Suppressor macrophage treated with lipopolysaccharide for 1 hour (primary cell): ENCODE results near the gene CXXC5.

ENCODE experiments used
- DNase-seq, 3 donors: peaks; one replicate each; pipeline ENCODE4 v3.0.0-alpha.2; 2020 to 2022

The CXXC5 gene

DNA sequence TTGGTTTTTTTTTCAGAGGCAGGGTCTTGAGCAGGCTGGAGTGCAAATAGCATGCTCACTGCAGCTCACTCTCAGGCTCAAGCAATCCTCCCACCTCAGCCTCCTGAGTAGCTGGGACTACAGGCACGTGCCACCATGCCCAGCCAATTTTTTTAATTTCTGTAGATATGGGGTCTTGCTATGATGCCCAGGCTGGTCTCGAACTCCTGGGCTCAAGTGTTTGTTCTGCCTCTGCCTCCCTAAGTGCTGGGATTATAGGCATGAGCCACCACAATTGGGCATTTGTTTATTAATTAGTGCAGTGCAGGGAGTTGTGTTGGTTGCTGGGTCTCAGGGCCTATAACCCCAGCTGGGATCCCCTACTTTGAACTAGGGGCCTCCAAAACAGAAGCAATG, 47.0 kb downstream of the CXXC5 start:
- no peak for DNase-seq

DNA sequence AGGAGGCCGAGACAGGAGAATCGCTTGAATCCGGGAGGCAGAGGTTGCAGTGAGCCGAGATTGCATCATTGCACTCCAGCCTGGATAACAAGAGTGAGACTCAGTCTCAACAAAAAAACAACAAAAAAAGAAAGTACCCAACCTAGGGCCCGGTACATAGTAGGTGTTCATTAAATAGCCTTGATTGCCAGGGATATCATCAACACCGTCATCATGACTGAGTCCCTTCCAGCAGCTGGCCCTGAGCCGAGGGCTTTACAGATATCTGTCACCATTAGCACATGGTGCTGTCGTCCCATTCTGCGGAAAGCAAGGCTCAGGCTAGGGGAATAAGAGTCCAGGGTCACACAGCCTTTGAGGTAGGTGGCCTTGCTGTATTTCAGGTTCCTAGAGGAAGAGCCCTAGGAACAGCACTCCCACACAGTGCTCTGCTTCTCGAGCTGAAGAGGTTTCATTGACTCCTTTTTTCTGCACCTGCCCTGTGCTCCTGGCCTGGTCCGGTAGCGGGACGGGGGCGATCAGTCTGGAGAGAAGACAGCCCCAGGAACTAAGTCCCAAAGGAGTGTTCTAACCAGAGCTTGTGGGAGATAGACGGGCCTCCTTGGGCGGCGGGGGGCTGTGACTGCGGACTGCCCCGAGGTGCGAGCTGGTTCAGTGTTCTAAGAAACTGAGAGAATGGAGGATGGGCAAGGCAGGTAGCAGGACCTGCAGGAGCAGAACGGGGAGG, 48.2 kb downstream of the CXXC5 start:
- no peak for DNase-seq

GRCh38 chr5:139696894-139697658, 48.9 kb downstream of the CXXC5 start:
- DNase-seq, result peak; percentile 65 to 82 (median 66)

- DNase-seq, result peak in 2 of 3 donors; percentile 52
Observed at GRCh38 chr5:139698490-139699146, 50.5 kb downstream of the CXXC5 start.

- DNase-seq, result no peak
Observed at GRCh38 chr5:139699351-139699750, 51.2 kb downstream of the CXXC5 start.

DNA sequence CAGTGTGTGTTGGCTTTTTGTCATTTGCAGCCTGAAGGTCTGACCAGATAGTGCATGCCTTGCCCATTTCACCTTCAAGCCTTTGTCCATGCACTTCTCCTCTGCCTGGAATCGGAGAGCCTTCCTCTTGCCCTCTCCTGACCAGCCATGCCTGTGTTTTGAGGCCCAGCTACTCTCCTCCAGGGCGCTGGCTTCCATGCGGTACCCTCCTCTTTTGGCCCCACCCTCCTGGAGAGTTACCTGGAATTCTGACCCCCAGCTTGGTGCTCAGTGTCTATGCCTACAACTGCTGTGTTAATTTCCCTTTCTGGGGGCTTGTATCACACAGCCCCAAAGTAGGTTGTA, 52.5 kb downstream of the CXXC5 start:
- DNase-seq, result no peak

GRCh38 chr5:139701056-139701741, 53.0 kb downstream of the CXXC5 start:
- DNase-seq, result peak; percentile 39 to 61 (median 44)

DNA sequence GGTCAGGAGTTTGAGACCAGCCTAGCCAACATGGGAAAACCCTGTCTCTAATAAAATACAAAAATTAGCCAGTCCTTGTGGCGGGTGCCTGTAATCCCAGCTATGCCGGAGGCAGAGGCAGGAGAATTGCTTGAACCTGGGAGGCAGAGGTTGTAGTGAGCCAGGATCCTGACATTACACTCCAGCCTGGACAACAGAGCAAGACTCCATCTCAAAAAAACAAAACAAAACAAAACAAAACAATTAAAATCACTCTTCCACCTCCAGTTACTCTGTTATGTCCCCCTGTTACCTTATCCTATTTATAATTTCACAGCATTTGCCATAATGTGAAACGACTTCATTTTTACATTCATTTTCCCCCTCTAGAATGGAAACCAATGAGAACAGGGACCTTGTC, 54.4 kb downstream of the CXXC5 start:
- no peak for DNase-seq

DNA sequence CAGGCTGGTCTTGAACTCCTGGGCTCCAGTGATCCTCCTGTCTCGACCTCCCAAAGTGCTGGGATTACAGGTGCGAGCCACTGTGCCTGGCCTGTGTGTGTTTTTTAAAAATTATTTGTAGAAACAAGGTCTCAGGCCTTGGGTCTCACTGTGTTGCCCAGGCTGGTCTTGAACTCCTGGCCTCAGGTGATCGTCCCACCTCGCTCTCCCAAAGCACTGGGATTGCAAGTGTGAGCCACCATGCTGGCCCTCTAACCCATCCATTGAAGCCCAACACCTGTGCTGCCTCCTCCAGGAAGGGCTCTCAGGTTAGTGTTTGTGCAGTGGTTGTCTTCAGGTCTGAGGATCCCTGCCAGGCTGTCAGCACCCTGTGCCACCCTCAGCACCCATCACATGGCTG, 56.6 kb downstream of the CXXC5 start:
- no peak for DNase-seq

GRCh38 chr5:139705191-139705590, 57.0 kb downstream of the CXXC5 start:
- DNase-seq, result no peak

DNA sequence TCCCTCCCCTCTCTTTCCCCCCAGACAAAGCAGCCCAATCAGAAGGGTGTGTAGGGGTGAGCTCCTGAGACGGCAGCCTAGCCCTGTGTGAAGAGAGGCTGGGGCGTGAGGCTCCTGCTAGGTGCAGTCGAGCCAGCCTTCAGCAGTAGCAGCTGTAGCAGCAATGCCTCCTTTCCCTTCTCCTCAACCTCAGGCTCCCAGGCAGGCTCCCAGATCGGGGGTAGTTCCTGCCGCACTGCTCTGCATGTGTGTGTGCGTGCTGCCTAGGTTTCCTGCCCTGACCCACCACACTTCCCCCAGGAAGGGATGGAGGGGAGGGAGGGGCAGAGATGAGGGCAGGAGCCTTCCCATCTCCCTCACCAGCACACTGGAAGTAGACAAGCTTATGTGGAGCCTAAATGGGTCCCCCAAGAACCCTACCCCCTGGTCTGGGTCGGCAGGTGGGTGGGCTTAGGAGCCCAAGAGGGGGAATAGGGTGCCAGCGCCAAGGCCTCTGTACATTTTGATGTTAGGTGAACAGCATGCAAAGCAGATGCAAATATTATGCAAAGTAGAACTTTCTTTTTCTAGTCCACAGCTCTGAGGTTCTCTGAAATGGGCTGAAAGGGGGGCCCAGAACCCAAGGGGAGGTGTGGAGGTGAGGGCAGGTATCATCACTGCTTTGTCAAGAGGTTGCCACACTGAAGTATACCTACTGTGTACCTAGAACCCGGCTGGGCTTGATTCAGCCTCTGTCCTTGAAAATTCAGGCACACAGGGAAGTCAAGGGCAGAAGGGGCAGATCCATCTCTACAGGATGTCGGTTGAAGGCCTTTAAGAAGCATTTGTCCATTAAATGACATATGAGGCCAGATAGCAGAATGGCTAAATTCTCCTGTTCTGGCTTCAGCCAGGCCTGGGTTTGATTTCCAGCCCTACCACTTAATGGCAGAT, 57.8 kb downstream of the CXXC5 start:
- no peak for DNase-seq

GRCh38 chr5:139707445-139708003, 59.4 kb downstream of the CXXC5 start:
- no peak for DNase-seq

DNA sequence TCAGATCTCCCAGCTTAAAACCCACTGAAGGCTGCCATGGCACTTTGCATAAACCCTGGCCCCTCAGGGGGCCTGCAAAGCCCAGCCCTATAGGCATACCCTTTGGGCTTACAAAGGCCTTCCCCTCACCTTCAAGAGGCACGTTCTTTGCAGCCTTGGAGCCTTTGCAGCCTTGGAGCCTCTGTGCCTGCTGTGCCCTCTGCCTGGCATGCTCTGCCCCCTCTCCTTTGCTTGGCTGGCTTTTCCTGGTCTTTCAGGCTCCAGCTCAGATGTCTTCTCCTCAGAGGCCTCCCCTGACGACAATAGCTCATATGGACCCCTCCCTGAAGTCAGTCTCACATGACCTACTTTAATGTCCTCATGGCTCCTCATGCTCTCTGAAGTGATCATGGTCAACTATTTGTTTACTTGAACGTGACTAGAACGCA, 60.3 kb downstream of the CXXC5 start:
- DNase-seq, result no peak

DNA sequence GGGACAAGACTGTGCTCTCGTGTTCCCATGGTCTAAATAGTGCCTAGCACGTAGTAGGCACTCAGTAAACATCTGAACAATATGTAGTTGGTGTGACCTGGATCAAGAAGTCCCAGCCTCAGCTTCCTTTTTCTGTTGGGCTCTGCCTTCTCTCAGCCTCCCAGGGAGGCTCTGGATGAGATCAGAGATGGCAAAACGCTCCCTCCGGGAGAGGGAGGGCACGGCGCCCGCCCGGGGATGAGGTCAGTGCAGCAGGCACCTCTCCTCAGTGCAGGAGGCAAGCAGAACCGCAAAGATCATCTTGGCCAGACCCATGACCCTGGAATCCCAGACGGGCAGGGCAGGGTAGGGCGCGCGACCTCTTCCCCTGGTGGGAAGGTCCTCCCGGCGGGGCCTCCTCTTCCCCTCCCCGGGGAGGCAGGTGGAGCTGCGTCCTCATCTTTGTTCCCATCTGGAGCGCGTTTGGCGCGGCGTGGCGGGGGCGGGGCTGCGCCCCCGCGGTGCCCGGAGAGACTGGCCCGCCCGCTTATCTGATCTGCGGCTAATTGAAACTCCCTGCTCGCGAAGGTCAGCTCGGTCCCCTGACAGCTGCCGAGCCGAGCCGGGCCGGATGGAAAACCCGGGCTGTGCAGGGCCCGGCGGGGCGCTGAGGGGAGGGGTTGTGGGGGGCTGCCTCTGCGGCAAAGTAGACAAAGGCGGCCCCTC, 60.9 kb downstream of the CXXC5 start:
- peak; percentile 88 to 94 (median 93) for DNase-seq

DNA sequence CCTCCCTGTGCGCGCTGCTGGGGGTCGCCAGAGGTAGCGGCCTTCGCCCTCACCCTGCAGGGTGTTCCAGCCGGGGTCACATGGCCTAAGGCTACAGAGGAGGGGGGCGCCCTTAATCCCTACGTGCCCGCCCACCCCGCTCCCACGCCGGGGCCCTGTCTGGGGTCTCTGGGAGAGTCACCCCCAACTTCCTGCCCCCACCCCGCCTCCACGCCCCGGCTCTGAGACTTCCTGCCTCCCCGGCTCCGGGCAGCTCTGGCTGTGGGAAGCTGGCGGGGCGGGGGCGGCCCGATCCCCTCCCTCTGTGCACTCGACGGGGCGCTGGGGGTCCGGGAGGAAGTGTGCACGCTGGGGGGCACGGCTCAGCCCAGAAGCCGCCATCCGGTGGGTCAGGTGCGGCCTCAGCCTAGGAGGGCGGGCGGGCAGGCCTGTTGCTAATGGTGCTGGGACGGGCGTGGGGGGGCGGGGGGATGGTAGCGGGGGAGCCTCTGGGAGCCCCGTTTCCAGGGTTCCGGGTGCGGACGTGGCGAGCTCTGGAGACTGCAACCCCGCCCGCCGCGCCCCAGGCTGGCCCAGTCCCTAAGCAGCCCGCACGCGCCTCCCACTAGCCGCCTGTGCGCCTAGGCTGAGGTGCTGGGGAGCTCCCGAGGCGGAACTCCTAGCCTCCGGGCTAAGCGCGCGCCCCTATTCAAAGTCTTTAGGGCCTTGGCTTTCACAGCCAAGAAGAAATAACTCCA, 61.6 kb downstream of the CXXC5 start:
- DNase-seq, result peak in 1 of 3 donors; percentile 62

DNA sequence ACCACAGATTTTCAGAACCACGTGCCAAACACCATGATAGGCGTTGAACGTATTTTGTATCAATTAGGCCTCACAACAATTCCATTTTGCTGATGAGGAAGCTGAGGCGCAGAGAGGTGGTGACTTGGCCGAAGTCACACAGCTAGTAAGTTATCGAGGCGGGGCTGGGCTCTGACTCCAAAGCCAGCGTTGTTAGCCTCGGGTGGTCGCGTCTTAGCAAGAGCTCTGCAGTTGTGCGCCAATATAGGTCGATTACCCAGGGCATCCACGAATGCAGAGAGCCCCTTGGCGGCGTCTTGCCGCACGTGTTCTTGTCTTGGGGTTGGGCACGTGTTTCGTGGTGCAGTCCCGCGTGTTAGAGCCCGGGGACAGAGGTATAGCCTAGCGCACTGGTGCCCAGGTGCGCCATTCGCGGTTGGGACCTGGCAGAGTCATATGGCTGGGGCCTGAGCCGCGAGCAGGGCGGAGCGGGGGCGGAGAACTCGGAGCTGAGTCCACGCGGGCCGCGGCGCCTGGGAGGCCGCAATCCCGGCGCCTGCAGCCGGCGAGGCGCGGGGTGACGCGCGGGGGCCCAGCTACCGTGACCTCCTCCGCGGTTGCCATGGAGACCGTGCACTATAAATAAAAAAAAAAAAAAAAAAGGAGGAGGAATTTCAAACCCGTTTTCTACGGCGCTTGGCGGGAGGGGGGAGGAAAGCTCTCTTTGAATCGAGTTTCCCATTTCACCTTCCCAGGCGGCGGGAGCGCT, 62.3 kb downstream of the CXXC5 start:
- DNase-seq, result peak; percentile 55 to 71 (median 57)

DNA sequence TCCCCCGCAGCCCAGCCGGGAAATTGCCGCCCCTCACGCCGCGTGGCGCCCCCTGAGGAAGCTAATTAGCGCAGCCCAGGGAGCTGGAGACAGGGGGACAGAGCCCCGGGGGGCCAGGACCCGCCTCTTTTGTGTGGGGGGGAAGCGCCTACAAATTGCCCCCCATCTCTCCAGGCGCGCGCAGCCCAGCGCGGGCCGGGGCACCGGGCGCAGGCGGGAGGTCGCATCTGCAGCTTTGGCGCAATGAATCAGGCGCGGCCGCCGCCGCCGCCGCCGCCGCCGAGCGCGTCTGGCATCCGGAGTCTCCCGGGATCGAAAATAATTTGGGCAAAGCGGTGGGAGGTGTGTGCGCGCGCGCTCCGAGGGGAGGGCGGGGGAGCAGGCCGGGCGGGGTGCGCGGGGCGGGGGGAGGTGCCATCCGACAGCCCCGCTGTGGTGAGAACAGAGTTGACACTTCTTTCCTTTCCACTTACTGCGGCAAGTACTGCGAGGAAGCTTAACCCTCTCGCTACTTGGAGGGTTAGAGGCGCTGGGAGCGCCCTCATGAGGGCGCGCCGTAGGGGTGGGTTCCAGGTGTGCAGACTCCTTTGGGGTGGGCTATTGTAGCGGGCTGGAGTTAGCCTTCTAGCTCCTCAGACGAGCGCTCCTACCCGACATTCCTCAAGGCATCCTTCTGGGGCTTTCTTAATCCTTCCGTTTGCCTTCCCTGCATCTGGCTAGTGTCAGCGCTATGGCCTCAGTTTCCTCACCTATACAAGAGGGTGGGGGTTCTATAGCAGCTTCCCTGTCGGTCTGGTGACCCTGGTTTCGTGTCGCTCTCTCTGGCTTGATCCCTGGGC, 63.1 kb downstream of the CXXC5 start:
- DNase-seq, result peak in 2 of 3 donors; percentile 43 to 70

- DNase-seq, result peak; percentile 60 to 71 (median 60)
Observed at GRCh38 chr5:139711906-139712224, 63.7 kb downstream of the CXXC5 start.

DNA sequence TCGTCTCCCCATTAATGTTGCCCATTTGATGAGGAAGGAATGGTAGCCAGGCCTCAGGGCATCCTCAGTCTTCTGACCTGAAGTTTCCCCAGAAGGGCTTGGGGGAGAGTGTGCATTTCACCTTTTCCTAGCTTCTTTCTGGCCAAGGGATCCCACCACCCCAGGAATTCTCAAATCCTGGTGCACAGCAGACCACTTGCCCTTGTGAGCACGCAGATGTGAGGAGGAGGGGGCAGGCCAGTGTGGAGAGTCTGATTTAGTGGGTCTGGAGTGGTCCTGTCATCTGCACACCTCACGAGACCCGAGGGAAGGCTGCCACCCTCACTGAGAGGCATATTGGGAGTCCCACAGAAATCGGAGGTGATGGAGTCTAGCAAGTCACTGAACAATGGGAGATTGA, 64.3 kb downstream of the CXXC5 start:
- DNase-seq, result no peak
